Gastrocnemius medialis (tissue), 4 donors: ENCODE results near the gene CCDC82. TPM values are rescaled to one million over a fixed set of nuclear protein-coding genes. Genes with fewer than 3 reads are reported as not detected.

Experiments used
- ATAC-seq, 2 donors: fragments of 150-250 bp; one replicate each; pipeline ENCODE4 v1.9.1; 2016
- DNase-seq, 2 donors: peaks; one replicate each; pipeline ENCODE4 v3.0.0-alpha.2; 2019
- H3K27ac ChIP-seq, 4 donors: fragments of 200-600 bp; sonication (generic); 1 replicate in 1 of 4; 2 replicates in 3 of 4; pipeline ENCODE4 v1.5.1; 2016 to 2018; ENCODE audit warnings: mild to moderate bottlenecking in 2 of 4, moderate library complexity in 1 of 4
- H3K27me3 ChIP-seq, 3 donors: fragments of 200-600 bp; sonication (generic) in 2 of 3; 1 replicate in 1 of 3; 2 replicates in 2 of 3; pipeline versions ENCODE4 v1.5.1 to v1.6.0; 2016 to 2019; ENCODE audit warnings: mild to moderate bottlenecking in 1 of 3, moderate library complexity in 1 of 3
- H3K36me3 ChIP-seq, 2 donors: fragments of 200-600 bp; sonication (generic) in 1 of 2; one replicate each; pipeline ENCODE4 v1.5.1; 2017 to 2018
- H3K4me1 ChIP-seq, 2 donors: fragments of 200-600 bp; sonication (generic) in 1 of 2; one replicate each; pipeline ENCODE4 v1.5.1; 2016 to 2017; ENCODE audit warnings: mild to moderate bottlenecking in 2 of 2
- H3K4me3 ChIP-seq, 4 donors: fragments of 200-600 bp; sonication (generic) in 3 of 4; 1 replicate in 1 of 4; 2 replicates in 3 of 4; pipeline ENCODE4 v1.5.1; 2016 to 2019; ENCODE audit warnings: mild to moderate bottlenecking in 2 of 4
- H3K9me3 ChIP-seq, 3 donors: fragments of 200-600 bp; sonication (generic) in 2 of 3; 1 replicate in 1 of 3; 2 replicates in 2 of 3; pipeline ENCODE4 v1.5.1; 2016 to 2019
- CTCF ChIP-seq, 5 experiments: fragments of 450-650 bp in 3 of 5; fragments of 200-600 bp in 2 of 5; sonication (generic) in 2 of 5; IDR thresholded peaks in 4 of 5; conservative IDR thresholded peaks in 1 of 5; 1 replicate in 4 of 5; 2 replicates in 1 of 5; pipeline ENCODE4 v1.5.1; 2016 to 2019; ENCODE audit warnings: antibody characterized with exemption in 5 of 5, mild to moderate bottlenecking in 3 of 5, moderate library complexity in 3 of 5
- POLR2A ChIP-seq, 2 donors: fragments of 450-650 bp; IDR thresholded peaks; one replicate each; pipeline ENCODE4 v1.6.1; 2017; ENCODE audit warnings: antibody characterized with exemption in 2 of 2, mild to moderate bottlenecking in 2 of 2, moderate library complexity in 2 of 2
- in situ Hi-C, 4 donors: fragments of 200-750 bp; cut with MboI; loops; one replicate each; pipeline versions ENCODE4 v1.15.0 to v1.8.0; 2017; ENCODE audit warnings: low sequenced_read_pairs in 4 of 4
- intact Hi-C: fragments of 100-400 bp; cut with DNase I; formaldehyde crosslinking; loops from one replicate; pipeline ENCODE4 v1.15.1; 2023; ENCODE audit warnings: low total_unique reads
- total RNA-seq, 4 donors: library from RNA; depleted of rRNA; stranded (reverse); fragments of >200 nt; gene quantifications; one replicate each; pipeline versions ENCODE4 v1.1.0 to v1.2.3, GENCODE V29; 2016

CCDC82 gene
- total RNA-seq, 4 donors from 2014 or later = 4.6 to 9.1 (median 6.6) TPM

GRCh38 chr11:96314326-96315020, 75.2 kb downstream of the CCDC82 start:
- intact Hi-C loops (no loop called here), in situ Hi-C loops (no loop called here)
- ATAC-seq = peak in 1 of 2 donors; percentile 53
- Histone ChIP-seq H3K36me3 (no peaks in the 10 kb centered on the region), H3K4me3 (no peak overlapping the region), H3K27me3 (no peaks in the 10 kb centered on the region), H3K4me1 (peaks cover 12 to 22% of the 10 kb centered on the region in 2 donors), H3K9me3 (no peaks in the 10 kb centered on the region), H3K27ac (peak overlapping the region in 3 of 4 donors; percentile 29 to 61 (median 44))
- no peak for TF ChIP-seq POLR2A (IDR thresholded peaks at IDR 0.05)
- no peak for TF ChIP-seq CTCF (IDR thresholded peaks at IDR 0.05 in 4 of 5, conservative IDR thresholded peaks at IDR 0.05 in 1 of 5)
- no peak for DNase-seq

GRCh38 chr11:96313163-96313562, 76.5 kb downstream of the CCDC82 start:
- ATAC-seq (no peak), DNase-seq (no peak)
- TF ChIP-seq POLR2A (IDR thresholded peaks at IDR 0.05) (no peak), CTCF (IDR thresholded peaks at IDR 0.05 in 4 of 5, conservative IDR thresholded peaks at IDR 0.05 in 1 of 5) (no peak)
- Histone ChIP-seq H3K9me3 (no peaks in the 10 kb centered on the region), H3K27ac (no peak overlapping the region), H3K4me3 (no peak overlapping the region), H3K36me3 (no peaks in the 10 kb centered on the region), H3K4me1 (peaks cover 14 to 22% of the 10 kb centered on the region in 2 donors), H3K27me3 (no peaks in the 10 kb centered on the region)
- intact Hi-C loops = no loop called here
- in situ Hi-C loops = no loop called here

GRCh38 chr11:96311120-96311568, 78.6 kb downstream of the CCDC82 start:
- intact Hi-C loops (no loop called here), in situ Hi-C loops (no loop called here)
- Histone ChIP-seq H3K4me1 (peaks cover 32 to 41% of the 10 kb centered on the region in 2 donors), H3K4me3 (no peak overlapping the region), H3K36me3 (no peaks in the 10 kb centered on the region), H3K27ac (no peak overlapping the region), H3K27me3 (no peaks in the 10 kb centered on the region), H3K9me3 (no peaks in the 10 kb centered on the region)
- TF ChIP-seq POLR2A (IDR thresholded peaks at IDR 0.05) (no peak), CTCF (IDR thresholded peaks at IDR 0.05 in 4 of 5, conservative IDR thresholded peaks at IDR 0.05 in 1 of 5) (no peak)
- ATAC-seq (no peak), DNase-seq (no peak)

GRCh38 chr11:96310236-96310635, 79.5 kb downstream of the CCDC82 start:
- Histone ChIP-seq H3K27ac (no peak overlapping the region), H3K4me1 (peaks cover 36 to 42% of the 10 kb centered on the region in 2 donors)
- in situ Hi-C loops = no loop called here

More at GRCh38 chr11:96310236-96310635, 79.5 kb downstream of the CCDC82 start:
- ATAC-seq = no peak
- Histone ChIP-seq H3K27me3 (no peaks in the 10 kb centered on the region), H3K36me3 (no peaks in the 10 kb centered on the region), H3K9me3 (no peaks in the 10 kb centered on the region), H3K4me3 (no peak overlapping the region)
- intact Hi-C loops = no loop called here
- TF ChIP-seq POLR2A (IDR thresholded peaks at IDR 0.05) = no peak
- no peak for TF ChIP-seq CTCF (IDR thresholded peaks at IDR 0.05 in 4 of 5, conservative IDR thresholded peaks at IDR 0.05 in 1 of 5)
- no peak for DNase-seq
